Left cardiac atrium (tissue), 4 donors: ENCODE data around the gene SF3B6. TPM values are rescaled to one million over a fixed set of nuclear protein-coding genes. Genes with fewer than 3 reads are reported as not detected.
"Not testable (repeated sequence)": the region's sequence is repeated elsewhere in the genome, so short reads cannot be mapped to it uniquely, and the experiment has no call there.

Source experiments
- ATAC-seq, 2 donors: fragments of 200-7000 bp; cut with Tn5 transposase; one replicate each; pipeline ENCODE4 v1.9.1; 2020; ENCODE audit warnings: mild to moderate bottlenecking in 2 of 2, moderate library complexity in 2 of 2
- DNase-seq: peaks from one replicate; pipeline ENCODE4 v3.0.0-alpha.2; 2020
- intact Hi-C, 2 donors: fragments of 100-400 bp; cut with DNase I; formaldehyde crosslinking; loops; one replicate each; pipeline versions ENCODE4 v1.14.1 to v1.15.1; 2022 to 2023
- total RNA-seq, 2 donors: library from RNA; stranded (reverse); fragmentation: NEBNext Ultra II Directional; extraction: Animal tissue kit (Norgen Biotek cat#: 25700); gene quantifications; one replicate each; pipeline ENCODE4 v1.2.1, GENCODE V29; 2021
- donor health status: DM: no; HTN: yes; CAD: no.
- donor health status: DM: no; HTN: yes; CAD: no; lungs with severe emphysema.
- donor health status: DM: yes; HTN: yes; CAD: no.
- donor health status: Dilated cardiomyopathy.

The SF3B6 gene
- total RNA-seq, 2 donors from 2014 or later, result 49.4 to 56.7 TPM

DNA sequence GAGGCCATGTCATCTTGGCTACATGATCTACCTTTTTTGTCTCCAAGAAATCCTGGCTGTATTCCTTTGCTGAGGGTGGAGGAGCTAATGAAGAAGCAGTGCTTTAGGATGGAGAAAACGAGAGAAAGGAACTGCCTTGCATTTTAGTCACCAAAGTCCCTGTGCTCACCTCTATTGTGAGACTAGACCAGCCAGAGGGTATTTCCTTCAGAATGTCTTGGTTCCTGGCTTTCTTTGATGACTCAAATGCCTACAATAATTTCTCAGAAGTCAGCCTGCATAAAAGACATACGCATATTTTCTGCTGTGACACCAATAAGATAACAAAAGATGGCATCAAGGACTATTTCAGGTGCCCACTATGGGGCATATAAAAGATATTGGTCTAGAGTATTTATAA, 10.8 kb downstream of the SF3B6 start:
- DNase-seq (no peak), ATAC-seq (no peak)
- intact Hi-C loops, result no loop called here

DNA sequence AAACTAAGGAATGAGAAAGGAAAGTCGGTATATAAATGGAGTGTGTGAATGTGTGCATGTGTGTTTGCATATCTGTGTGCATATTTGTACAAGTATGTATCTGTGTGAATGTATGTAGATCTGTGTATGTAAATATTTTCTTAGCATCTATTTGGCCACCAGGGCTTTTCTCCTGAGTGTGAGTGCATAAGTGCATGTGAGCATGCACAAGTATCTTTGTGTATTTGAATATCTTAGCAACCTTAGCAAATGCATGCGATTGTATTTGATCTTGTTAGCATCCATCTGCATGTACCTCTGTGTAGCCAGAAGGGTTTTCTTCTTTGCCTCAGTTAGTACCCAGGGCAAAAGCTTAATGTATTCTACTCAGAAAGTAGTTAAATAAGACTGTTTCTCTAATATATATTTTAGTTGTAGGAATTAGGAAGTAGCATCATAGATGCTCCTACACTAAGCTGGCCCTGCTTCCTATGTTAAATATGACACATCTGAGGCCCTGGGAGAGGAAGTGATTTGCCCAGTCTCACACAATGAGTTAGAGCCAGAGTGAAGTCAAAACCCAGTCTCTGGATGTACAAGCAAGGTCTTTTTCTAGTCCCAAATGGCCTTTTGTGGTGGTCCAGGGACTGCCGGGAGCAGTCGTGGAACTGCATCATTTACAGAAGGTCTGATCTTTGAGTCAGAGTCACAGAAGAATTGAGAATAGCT, 17.4 kb downstream of the SF3B6 start:
- no peak for ATAC-seq
- intact Hi-C loops, result no loop called here
- DNase-seq, result no peak

DNA sequence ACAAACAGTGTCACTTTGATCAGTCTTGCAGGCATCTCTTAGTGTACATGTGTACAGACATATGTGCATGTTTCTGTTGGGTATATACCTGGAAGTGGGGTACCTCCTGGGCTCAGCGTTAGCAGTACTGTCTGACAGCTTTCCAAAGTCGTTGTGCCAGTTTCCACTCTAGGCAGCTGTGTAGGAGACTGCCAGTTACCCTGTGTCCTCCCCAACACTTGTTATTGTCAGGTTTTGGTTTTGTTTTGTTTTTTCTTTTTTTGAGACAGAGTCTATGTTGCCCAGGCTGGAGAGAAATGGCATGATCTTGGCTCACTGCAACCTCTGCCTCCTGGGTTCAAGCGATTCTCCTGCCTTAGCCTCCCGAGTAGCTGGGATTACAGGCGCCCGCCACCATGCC, 20.4 kb downstream of the SF3B6 start:
- ATAC-seq, result no peak
- intact Hi-C loops, result no loop called here
- DNase-seq, result no peak

DNA sequence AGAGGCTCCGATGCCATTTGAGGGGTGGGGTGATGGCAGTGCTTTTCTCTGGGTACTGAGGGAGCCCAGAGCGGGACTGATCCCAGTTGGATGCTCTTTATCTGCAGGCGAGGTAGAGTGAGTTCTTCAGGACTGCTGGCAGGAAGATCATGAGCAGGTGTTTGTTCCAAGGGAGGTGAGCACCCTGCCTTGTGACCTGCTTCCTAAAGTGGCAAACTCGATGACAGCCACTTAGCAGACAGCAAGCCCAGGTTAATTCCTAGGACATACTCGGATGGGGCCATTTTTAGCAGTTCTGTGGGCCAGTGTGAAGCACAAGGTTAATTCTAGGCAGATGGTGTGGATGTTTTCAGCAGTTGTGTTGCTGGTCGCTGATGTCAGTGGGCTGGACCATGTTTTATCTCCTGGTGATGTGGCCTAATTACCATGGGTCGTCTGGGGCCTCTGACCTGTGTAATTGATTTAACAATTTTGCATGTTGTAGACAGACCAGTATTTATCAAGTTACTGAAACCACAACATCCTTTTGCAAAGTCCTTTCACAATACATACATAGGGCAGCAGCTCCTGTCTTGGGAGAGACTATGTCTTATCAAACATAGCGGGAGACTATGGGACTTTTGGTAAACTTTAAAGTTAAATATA, 21.6 kb downstream of the SF3B6 start:
- intact Hi-C loops, result no loop called here
- DNase-seq (no peak), ATAC-seq (no peak)

DNA sequence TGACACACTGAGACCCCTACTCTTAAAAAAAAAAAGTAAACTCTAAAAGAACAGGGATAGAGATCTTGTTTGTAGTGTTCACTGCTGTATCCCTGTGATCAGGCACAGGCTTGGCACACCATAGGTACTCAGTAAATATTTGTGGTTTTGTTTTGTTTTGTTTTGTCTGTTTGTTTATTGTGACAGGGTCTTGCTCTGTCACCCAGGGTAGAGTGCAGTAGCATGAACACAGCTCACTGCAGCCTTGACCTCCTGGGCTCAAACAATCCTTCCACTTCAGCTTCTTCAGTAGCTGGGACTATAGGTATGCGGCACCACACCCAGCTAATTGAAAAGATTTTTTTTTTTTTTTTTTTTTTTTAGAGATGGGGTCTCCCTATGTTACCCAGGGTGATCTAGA, 23.2 kb downstream of the SF3B6 start:
- intact Hi-C loops, result no loop called here
- ATAC-seq (no peak), DNase-seq (no peak)

DNA sequence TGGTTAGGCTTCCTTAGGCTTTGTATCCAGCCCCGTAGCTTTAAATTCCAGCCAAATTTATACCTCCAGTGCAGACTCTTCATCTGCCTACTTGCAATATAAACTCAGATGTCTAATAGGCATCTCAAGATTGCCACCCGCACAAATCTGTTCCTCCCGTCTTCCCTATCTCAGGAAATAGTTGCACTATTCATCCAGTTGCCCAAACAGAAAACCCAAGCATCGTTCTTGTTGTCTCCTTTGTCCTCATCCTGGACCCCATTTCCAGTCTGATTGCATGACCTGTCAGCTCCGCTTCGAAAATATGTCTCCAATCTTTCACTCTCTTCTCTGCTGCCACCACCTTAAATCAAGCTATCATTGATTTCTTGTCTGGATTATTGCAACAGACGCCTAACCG, 24.3 kb downstream of the SF3B6 start:
- DNase-seq (no peak), ATAC-seq (no peak)
- intact Hi-C loops, result no loop called here

DNA sequence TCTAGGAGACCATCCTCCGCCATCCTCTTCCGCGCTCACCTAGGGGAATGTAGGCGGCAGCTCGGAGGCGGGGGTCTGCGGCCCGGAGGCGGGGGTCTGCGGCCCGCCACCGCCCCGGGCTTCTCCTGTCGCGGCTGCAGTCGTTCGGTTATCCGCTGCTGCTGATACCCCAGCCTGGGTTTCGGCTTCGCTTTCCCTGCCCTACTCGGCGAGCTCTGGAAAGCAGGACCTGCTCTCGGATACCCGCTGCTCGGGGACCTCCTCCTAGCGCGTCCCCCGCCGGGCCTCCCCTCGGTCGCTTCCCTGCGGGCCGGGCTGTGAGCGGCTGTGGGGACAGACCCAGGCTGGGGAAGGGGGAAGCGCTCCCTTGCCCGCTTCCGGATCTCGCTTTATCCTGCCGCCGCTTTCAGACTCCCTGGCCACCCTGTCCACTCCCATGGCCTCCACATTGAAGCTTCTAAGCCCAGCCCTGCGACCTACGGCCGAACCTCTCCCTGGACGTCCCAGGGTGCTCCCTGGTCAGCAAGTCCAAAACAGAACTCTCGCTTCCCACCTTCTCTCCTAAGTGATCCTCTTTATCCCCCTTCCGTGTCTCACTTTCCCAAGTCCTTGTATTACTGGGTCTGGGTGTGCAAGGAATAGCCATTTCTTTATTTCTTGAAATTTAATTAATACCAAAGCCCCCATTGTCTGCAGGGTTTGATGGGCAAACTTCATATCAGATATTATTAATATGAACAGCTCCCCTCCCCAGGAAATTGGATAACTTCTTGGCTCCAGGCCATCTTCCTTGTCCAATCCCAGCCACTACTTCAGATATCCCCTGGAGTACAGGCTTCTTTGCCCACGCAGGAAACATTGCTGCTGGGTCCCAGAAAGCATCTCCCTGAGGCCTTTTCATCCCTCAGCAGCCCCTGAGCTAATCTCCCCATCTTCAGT, 25.8 kb downstream of the SF3B6 start:
- intact Hi-C loops, result no loop called here
- ATAC-seq, result peak; percentile 3 to 21
- peak; percentile 51 for DNase-seq

DNA sequence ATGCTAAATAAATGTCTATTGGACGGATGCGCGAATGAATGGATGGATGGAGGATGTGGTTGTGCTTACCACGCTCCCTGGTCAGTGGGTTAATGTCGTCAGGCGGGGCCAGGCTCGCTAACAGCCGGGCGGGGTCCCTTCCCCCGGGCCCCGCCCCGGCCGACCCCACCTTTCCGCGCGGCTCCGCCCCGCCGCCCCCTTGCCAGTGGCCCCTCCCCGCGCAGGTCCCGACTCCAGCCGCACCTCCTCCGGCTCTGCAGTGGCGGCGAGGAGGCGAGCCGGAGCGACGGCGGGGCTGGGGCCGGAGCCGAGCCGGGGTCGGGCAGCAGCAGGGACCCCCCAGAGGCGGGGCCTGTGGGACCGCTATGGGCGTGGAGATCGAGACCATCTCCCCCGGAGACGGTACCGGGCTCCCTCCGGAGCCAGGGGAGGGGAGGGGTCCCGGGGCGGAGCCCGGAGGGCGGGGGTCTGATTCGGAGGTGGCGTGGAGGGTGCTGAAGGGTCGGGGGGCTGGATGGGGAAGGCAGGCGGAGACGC, 26.6 kb downstream of the SF3B6 start, which contains the start of gene FKBP1B:
Gene FKBP1B, plus strand, starts transcription at position 257 of the 537 bp plus-strand sequence. Its CDS starts 109 bp downstream, at position 366.
- intact Hi-C loops, result loop anchor here in 1 of 2 donors (5.0 kb wide), 1 partner anchor 122 kb away; the partner anchor contains the start of gene ATAD2B
- ATAC-seq, result peak; percentile 31 to 75

DNA sequence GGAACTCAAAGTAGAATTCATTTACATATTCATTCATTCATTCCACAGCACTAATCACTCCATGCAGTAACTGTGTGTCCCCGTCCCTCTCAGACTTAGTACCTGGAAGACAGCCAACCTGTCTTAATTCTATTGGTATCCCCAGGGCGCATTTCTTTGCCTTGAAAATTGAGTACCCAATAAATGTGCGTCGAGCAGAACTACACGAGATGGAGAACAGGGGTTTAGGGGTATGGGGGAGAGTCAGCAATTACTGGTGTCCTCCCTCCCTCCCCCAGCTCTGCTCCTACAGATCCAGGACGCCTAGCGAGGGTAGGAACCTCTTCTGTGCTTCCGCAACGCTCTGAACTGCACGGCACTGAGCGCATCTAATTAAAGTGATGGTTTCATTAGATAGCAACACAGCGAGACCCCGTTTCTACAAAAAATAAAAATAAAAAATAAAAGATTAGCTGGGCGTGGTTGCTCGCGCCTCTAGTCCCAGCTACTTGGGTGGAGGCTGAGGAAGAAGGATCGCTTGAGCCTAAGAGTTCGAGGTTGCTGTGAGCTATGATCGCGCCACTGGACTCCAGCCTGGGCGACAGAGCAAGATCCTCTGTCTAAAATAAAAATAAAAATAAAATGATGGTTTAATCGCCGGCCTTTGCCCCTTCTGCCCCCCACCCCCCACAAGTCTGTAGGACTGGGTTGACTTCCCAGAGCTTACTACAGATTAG, 27.2 kb downstream of the SF3B6 start:
- DNase-seq (no peak), ATAC-seq (no peak)
- intact Hi-C loops, result loop anchor here in 1 of 2 donors (5.0 kb wide), 1 partner anchor 122 kb away; the partner anchor contains the start of gene ATAD2B

More for the DNA sequence above, 26.6 kb downstream of the SF3B6 start, which contains the start of gene FKBP1B:
- DNase-seq, result peak; percentile 69

DNA sequence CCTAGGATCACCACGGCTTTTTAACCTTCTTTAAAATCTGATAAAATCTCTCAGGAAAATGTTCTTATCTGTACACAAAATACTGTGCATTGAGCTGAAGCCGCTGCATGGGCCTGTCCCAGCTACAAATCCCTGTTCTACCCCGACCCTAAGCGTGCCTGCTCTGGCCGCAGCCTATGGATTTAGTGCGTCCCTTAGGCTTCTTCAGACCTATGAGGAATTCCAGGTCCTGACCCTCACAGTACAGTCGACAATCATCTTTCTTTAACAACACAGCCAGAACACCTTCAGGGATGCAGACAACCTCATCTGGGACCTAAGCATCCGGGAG, 28.5 kb downstream of the SF3B6 start:
- no peak for ATAC-seq
- intact Hi-C loops, result loop anchor here in 1 of 2 donors (5.0 kb wide), 1 partner anchor 120 kb away; the partner anchor contains the start of gene ATAD2B
- DNase-seq, result no peak

DNA sequence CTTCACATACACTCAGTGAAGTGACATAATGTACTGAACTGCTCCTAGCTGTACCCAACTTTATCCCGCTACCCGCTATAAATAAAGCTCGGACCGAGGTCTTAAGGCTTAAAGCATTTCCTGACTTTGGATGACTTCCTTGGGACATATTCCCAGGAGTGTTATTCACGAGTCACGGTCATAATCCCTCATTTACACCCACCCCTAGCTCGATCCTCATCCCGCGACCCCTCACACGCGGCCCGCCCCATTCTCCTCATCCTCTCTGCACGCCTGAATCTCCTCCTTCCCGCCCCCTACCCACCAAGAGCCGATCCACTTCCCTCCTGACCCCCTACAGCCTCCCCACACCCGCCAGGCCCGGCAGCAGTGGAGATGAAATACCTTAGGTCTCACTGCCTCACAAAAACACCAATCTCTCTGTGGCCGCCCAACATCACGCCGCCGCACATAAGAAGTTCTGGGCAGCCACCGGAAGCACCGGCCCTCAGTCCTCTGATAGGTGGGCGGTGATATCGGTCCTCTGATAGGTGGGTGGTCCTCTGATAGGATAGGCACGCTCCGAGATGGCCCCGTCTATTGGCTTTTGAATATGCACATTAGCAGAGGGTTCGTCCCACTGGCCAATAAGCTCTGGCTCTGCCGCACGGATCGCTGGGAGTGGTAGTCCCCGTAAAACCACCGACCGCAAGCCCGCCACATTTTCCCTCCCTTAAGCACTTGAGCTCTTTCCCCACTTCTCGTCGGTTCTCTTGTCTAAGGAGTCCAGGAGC, 29.0 kb downstream of the SF3B6 start, which contains the start of gene WDCP:
Gene WDCP, minus strand, starts transcription at position 462 of the 773 bp plus-strand sequence. CDS start 7,897 bp downstream, outside the sequence.
- intact Hi-C loops, result loop anchor here in 1 of 2 donors (5.0 kb wide), 1 partner anchor 120 kb away; the partner anchor contains the start of gene ATAD2B
- ATAC-seq, result peak; percentile 99 to 100
- peak; percentile 97 for DNase-seq

DNA sequence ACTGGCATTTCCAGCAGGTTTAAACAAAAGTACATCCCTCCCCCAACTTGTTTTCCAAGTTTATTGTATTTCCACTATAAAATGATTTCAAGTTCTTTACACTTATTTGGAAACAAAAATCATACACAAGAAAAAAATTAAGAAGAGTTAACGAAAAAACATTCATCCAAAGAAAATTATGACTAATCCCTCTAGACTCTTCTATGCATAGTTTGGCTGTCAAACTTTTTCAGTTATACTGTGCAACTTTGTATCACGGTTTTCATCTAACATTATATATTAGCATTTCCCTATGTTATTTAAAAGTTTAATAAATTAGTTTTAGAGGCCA, 29.6 kb downstream of the SF3B6 start:
- ATAC-seq, result no peak
- DNase-seq, result no peak
- intact Hi-C loops, result loop anchor here in 1 of 2 donors (5.0 kb wide), 1 partner anchor 119 kb away; the partner anchor contains the start of gene ATAD2B

DNA sequence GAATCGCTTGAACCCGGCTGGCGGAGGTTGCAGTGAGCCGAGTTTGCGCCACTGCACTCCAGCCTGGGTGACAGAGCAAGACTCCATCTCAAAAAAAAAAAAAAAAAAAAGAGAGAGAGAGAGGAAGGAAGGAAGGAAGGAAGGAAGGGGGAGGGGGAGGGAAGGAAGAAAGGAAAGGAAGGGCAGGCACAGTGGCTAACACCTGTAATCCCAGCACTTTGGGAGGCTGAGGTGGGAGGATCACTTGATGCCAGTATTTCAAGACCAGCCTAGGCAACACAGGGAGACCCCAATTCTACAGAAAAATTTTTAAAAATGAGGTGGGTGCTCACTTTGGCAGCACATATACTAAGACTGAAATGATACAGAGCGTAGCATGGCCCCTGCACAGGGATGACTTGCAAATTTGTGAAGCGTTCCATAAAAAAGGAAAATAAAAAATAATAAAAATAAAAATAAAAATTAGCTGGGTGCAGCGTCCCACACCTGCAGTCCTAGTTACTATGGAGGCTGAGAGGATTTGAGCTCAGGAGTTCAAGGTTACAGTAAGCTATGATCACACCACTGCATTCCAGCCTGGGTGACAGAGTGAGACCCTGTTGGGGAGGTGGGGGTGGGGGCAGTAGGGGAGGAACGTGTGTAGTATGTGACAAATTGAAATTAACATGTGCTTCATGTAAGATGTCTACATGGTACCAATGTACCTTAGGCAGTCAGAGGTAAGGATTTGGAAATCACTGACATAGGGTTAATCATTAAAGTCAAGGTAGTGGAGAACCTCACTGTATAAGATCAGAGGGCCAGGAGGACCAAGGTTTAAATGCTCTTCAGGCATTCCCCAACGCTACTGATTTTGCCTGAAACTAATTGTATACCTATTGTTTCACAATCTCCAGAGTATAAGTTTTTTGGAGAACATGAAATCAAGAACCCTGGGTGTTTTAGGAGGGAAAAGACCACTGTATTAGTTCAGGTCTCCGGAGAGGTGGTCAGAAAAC, 30.3 kb downstream of the SF3B6 start:
- ATAC-seq, result no peak
- intact Hi-C loops, result loop anchor here in 1 of 2 donors (5.0 kb wide), 1 partner anchor 119 kb away; the partner anchor contains the start of gene ATAD2B
- no peak for DNase-seq

DNA sequence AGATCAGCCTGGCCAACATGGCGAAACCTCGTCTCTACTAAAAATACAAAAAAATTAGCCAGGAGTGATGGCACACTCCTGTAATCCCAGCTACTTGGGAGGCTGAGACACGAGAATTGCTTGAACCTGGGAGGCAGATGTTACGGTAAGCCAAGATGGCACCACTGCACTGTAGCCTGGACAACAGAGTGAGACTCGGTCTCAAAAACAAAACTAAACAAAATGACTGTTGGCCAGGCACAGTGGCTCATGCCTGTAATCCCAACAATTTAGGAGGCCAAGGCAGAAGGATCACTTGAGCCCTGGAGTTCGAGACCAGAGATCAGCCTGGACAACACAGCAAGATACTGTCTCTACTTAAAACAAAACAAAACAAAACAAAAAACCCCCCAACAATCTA, 33.0 kb downstream of the SF3B6 start:
- ATAC-seq, DNase-seq, intact Hi-C loops: not testable (repeated sequence)

DNA sequence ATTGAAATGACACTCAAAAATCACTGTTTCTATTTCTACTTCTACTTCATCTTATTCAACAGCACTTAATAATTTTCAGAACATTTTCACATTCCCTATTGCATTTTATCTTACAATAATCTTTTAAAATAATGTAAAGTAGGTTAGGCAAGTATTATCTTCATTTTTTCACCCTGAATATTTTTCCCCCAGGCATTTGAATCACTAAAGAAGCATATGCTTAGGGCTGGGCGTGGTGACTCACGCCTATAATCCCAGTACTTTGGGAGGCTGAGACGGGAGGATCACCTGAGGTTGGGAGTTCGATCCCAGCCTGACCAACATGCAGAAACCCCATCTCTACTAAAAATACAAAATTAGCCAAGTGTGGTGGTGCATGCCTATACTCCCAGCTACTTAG, 35.6 kb downstream of the SF3B6 start:
- intact Hi-C loops, result no loop called here
- ATAC-seq, result no peak
- DNase-seq, result no peak

DNA sequence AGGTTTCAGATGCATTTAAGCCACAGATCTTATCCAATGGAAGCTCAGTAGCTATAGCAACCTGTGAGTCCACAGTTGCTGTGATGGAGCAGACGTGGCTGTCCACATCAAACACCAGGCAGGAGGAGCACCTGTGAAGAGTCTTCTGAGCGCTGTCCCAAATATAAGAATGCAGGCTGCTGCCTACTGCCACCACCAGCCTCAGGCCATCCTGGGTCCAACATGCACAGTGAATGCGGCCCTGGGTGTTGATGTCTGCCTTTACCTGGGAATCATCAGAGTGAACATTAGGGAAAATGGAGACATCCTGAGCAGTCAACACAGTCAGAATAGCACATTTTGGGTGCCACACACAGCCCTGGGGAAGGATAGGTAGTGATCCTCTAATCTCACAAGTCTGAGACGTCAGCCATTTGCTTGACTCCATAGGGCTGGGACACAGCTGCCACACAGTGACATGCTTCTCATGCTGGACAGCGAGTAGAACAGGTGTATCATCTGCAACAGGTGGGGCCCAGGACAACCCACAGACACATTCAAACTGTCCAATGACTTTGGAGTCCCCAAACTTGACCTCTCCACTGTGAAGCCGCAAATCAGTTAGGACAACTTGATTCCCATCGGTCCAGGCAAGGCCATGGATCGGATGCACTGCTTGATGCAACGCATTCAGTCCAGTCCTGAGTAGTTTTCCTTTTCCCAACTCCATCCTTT, 37.2 kb downstream of the SF3B6 start:
- intact Hi-C loops, result no loop called here
- ATAC-seq, result no peak

More for the DNA sequence above, 37.2 kb downstream of the SF3B6 start:
- DNase-seq, result no peak
